Measurements from ENCODE around the gene ARHGEF10L. TPM values are rescaled to one million over a fixed set of nuclear protein-coding genes. Genes with fewer than 3 reads are reported as not detected.
"Not testable (repeated sequence)": the region's sequence is repeated elsewhere in the genome, so short reads cannot be mapped to it uniquely, and the experiment has no call there.

Gene ARHGEF10L
- total and polyA plus RNA-seq, 3 experiments from 2014 or later: 0.24 to 0.26 TPM; not detected in 1

DNA sequence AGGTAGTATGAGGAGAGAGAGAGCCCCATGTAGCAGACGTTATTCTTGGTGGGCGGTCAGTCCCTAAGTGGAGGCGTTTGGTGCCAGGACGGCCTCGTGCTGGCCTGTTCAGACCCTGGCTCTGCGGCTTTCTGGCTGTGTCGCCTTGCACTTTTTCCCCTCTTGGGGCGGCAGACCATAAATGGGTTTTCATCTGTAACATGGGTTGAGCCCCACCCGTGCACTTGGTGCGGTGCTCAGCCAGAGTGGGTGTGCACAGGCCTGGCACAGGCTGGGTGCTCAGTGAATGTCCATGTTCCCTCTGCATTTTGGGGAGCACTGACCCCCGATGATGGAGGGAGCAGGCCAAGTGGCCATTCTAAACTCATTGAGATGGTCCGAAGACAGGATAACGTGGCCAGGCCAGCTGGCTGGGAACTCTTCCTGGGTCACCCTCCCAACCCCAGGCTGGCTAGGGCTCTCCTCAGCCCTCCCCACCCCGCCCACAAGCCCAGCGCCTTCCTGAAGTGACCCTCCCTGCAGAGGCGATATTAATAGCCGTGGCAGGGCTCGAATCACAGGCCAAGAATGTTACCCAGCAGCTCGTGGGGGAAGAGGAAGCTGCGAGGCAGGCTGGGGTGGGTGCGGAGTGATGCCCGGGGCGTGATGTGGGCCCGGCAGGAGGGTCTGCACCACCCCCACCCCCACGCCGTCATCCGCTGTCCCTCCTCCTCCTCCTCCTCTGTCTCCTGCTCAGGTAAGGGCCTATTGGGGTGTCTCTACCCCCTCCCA, 78.5 kb downstream of the ARHGEF10L start:
- no peaks in the 10 kb centered on the region for H3K36me3 ChIP-seq (ENCODE audit: insufficient read depth, low read length)
- no peaks in the 10 kb centered on the region for H3K9me3 Mint-ChIP-seq
- no peak for DNase-seq
- no peaks in the 10 kb centered on the region for H3K36me3 Mint-ChIP-seq
- H3K27me3 Mint-ChIP-seq: peaks cover 11 to 20% of the 10 kb centered on the region in 2 donors
- CTCF ChIA-PET: no interaction called here
- H3K27me3 ChIP-seq (ENCODE audit: insufficient read depth, low read length, poor library complexity, severe bottlenecking): no peaks in the 10 kb centered on the region
- no peak overlapping the region for H3K4me3 ChIP-seq (ENCODE audit: low read length)
- no peak overlapping the region for H3K27ac Mint-ChIP-seq
- no peak overlapping the region for H3K27ac ChIP-seq (ENCODE audit: low read depth, low read length)
- no peak overlapping the region for H3K4me3 Mint-ChIP-seq
- no peaks in the 10 kb centered on the region for H3K4me1 ChIP-seq (ENCODE audit: insufficient read depth, low read length)
- POLR2A ChIA-PET: no interaction called here
- H3K9me3 ChIP-seq (ENCODE audit: low read length): no peaks in the 10 kb centered on the region
- H3K4me1 Mint-ChIP-seq: no peaks in the 10 kb centered on the region

DNA sequence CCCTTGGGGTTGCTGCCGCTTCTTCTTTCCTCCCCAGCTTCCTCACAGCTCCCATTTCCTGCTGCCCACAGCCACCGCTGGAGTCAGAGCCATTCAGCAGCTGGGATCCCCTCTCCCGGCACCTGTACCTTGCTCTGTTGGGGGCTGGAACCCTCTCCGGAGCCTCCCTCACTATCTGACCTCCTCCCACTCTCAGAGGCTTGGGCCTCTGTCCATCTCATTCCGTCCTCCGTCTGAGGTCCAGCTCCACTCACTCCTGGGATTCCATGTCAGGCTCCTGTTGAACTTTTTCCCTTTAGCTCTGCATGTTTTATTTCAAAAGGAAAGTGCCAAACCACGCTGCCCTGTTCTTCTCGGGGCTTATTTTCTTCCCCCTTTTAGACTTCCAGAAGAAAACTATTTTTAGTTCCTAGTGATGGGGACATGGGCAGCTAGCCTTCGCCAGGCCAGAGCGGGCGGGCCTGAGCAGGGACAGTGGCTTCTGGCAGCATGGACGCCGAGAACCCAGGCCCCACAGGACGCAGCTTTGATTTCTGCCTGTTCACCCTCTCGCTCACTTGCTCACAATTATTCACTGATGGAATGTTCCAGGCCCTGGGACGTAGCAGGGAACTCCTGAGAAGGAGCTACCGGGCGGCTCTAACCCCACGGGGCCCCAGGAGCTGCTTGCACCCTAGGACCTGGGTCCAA, 79.2 kb downstream of the ARHGEF10L start:
- no peak for DNase-seq
- Mint-ChIP-seq H3K4me1 (no peaks in the 10 kb centered on the region), H3K9me3 (no peaks in the 10 kb centered on the region), H3K4me3 (no peak overlapping the region), H3K27me3 (peaks cover 11 to 20% of the 10 kb centered on the region in 2 donors), H3K36me3 (no peaks in the 10 kb centered on the region), H3K27ac (no peak overlapping the region)
- CTCF ChIA-PET: no interaction called here
- H3K27ac ChIP-seq (ENCODE audit: low read depth, low read length): no peak overlapping the region
- no peaks in the 10 kb centered on the region for H3K4me1 ChIP-seq (ENCODE audit: insufficient read depth, low read length)
- no peaks in the 10 kb centered on the region for H3K27me3 ChIP-seq (ENCODE audit: insufficient read depth, low read length, poor library complexity, severe bottlenecking)
- no peaks in the 10 kb centered on the region for H3K9me3 ChIP-seq (ENCODE audit: low read length)
- no peak overlapping the region for H3K4me3 ChIP-seq (ENCODE audit: low read length)
- POLR2A ChIA-PET: no interaction called here
- H3K36me3 ChIP-seq (ENCODE audit: insufficient read depth, low read length): no peaks in the 10 kb centered on the region

DNA sequence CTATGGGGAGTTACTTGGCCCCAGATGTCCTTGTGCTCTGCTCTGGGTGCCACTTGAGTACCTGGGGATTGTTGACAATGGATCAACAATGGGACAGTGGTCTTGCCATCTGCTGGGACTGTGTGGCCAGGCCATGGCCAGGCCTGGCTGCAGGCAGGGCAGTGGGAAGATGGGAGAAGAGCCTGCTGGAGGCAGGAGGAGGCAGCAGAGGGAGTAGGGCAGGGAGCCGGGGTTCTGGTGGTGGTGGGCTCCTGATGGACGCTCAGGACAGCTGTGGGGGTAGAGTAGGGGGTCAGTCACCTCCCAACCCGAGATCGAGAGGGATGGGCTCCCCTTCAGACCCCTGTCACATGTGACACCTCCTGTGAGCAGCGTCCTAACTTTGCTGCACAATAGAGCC, 81.0 kb downstream of the ARHGEF10L start:
- ChIA-PET POLR2A (no interaction called here), CTCF (no interaction called here)
- Histone ChIP-seq H3K27ac (ENCODE audit: low read depth, low read length) (no peak overlapping the region), H3K4me1 (ENCODE audit: insufficient read depth, low read length) (no peaks in the 10 kb centered on the region), H3K27me3 (ENCODE audit: insufficient read depth, low read length, poor library complexity, severe bottlenecking) (no peaks in the 10 kb centered on the region), H3K4me3 (ENCODE audit: low read length) (no peak overlapping the region), H3K36me3 (ENCODE audit: insufficient read depth, low read length) (no peaks in the 10 kb centered on the region), H3K9me3 (ENCODE audit: low read length) (no peaks in the 10 kb centered on the region)
- Mint-ChIP-seq H3K4me1 (no peaks in the 10 kb centered on the region), H3K36me3 (no peaks in the 10 kb centered on the region), H3K9me3 (no peaks in the 10 kb centered on the region), H3K27me3 (peaks cover 8 to 20% of the 10 kb centered on the region in 2 donors), H3K4me3 (no peak overlapping the region), H3K27ac (no peak overlapping the region)
- DNase-seq: no peak

DNA sequence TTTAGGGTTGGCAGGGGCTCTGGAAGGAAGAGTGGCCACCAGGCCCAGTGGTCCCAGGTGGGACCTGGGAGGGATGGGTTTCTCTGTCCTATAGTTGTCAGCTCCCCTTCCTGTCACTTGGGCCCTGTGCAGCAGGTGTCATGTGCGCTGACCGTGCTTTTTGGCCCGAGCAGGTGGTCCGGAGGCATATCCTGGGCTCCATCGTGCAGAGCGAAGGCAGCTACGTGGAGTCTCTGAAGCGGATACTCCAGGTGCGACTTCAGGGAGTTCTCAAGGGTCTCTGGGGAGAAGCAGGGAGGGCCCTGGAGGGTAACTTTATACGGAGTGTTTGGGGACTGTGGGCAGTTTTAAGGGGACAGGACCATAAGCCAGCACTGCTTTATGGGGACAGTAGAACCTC, 82.2 kb downstream of the ARHGEF10L start:
- Histone ChIP-seq H3K4me1 (ENCODE audit: insufficient read depth, low read length) (no peaks in the 10 kb centered on the region), H3K9me3 (ENCODE audit: low read length) (no peaks in the 10 kb centered on the region), H3K27me3 (ENCODE audit: insufficient read depth, low read length, poor library complexity, severe bottlenecking) (no peaks in the 10 kb centered on the region), H3K4me3 (ENCODE audit: low read length) (no peak overlapping the region), H3K27ac (ENCODE audit: low read depth, low read length) (no peak overlapping the region), H3K36me3 (ENCODE audit: insufficient read depth, low read length) (no peaks in the 10 kb centered on the region)
- no peak overlapping the region for H3K27ac Mint-ChIP-seq
- no peaks in the 10 kb centered on the region for H3K9me3 Mint-ChIP-seq
- no peak for DNase-seq
- peaks cover 7 to 16% of the 10 kb centered on the region in 2 donors for H3K27me3 Mint-ChIP-seq
- H3K36me3 Mint-ChIP-seq: no peaks in the 10 kb centered on the region
- POLR2A ChIA-PET: no interaction called here
- no peaks in the 10 kb centered on the region for H3K4me1 Mint-ChIP-seq
- no peak overlapping the region for H3K4me3 Mint-ChIP-seq
- CTCF ChIA-PET: no interaction called here

DNA sequence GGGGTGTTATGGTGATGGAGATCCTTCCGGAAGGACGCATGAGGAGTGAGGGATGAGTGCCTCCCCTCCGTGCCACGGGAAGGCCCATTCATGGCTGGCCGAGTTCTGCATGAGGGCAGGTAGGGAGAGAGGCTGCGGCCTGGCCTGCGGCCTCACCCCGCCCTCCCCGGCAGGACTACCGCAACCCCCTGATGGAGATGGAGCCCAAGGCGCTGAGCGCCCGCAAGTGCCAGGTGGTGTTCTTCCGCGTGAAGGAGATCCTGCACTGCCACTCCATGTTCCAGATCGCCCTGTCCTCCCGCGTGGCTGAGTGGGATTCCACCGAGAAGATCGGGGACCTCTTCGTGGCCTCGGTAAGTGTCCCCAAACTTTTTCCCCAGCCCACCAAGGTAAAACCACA, 83.3 kb downstream of the ARHGEF10L start:
- H3K27me3 Mint-ChIP-seq: peaks cover 7 to 15% of the 10 kb centered on the region in 2 donors
- Histone ChIP-seq H3K36me3 (ENCODE audit: insufficient read depth, low read length) (no peaks in the 10 kb centered on the region), H3K27me3 (ENCODE audit: insufficient read depth, low read length, poor library complexity, severe bottlenecking) (no peaks in the 10 kb centered on the region), H3K9me3 (ENCODE audit: low read length) (no peaks in the 10 kb centered on the region), H3K4me3 (ENCODE audit: low read length) (no peak overlapping the region), H3K27ac (ENCODE audit: low read depth, low read length) (no peak overlapping the region), H3K4me1 (ENCODE audit: insufficient read depth, low read length) (no peaks in the 10 kb centered on the region)
- H3K27ac Mint-ChIP-seq: no peak overlapping the region
- no peaks in the 10 kb centered on the region for H3K36me3 Mint-ChIP-seq
- no peak for DNase-seq
- no peak overlapping the region for H3K4me3 Mint-ChIP-seq
- POLR2A ChIA-PET: no interaction called here
- CTCF ChIA-PET: no interaction called here
- H3K4me1 Mint-ChIP-seq: no peaks in the 10 kb centered on the region
- H3K9me3 Mint-ChIP-seq: no peaks in the 10 kb centered on the region

DNA sequence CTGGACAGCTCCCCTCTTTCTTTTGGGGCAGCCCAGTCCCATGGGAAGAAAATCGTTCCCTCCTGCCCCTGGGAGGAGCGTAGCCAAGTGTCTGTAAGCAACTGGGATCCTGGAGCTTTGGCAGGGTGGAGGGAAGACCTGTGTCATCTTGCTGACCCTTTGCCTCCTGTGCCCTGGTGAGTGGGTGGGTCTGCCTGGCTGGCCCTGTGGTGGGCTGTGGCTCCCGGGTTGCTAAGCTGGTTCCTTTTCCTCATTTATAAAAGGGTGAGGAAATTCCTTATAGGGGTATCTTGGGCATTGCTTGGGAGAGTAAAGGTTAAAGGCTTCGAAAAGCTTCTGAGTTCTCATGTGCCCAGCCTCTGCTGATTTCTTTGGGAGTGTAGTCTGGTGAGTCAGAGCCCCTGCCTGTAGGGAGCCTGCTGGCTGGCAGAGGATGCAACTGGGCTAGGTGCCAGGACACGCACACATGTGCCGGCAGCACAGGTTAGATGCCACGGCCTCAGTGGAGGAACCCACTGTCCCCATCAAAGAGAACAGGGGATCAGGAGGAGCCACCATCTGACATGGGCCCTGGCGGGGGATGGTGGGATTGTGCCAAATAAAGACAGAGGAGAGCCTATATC, 85.2 kb downstream of the ARHGEF10L start:
- H3K4me3 ChIP-seq (ENCODE audit: low read length): no peak overlapping the region
- H3K27me3 ChIP-seq (ENCODE audit: insufficient read depth, low read length, poor library complexity, severe bottlenecking): no peaks in the 10 kb centered on the region
- no peaks in the 10 kb centered on the region for H3K4me1 ChIP-seq (ENCODE audit: insufficient read depth, low read length)
- no peak overlapping the region for H3K27ac ChIP-seq (ENCODE audit: low read depth, low read length)
- no peaks in the 10 kb centered on the region for H3K4me1 Mint-ChIP-seq
- no peaks in the 10 kb centered on the region for H3K36me3 Mint-ChIP-seq
- DNase-seq: no peak
- H3K9me3 ChIP-seq (ENCODE audit: low read length): no peaks in the 10 kb centered on the region
- H3K9me3 Mint-ChIP-seq: no peaks in the 10 kb centered on the region
- peaks cover 0 to 4% of the 10 kb centered on the region in 2 donors for H3K27me3 Mint-ChIP-seq
- H3K27ac Mint-ChIP-seq: no peak overlapping the region
- ChIA-PET POLR2A (no interaction called here), CTCF (no interaction called here)
- peak overlapping the region in 1 of 7 donors; percentile 20 for H3K4me3 Mint-ChIP-seq
- H3K36me3 ChIP-seq (ENCODE audit: insufficient read depth, low read length): no peaks in the 10 kb centered on the region

DNA sequence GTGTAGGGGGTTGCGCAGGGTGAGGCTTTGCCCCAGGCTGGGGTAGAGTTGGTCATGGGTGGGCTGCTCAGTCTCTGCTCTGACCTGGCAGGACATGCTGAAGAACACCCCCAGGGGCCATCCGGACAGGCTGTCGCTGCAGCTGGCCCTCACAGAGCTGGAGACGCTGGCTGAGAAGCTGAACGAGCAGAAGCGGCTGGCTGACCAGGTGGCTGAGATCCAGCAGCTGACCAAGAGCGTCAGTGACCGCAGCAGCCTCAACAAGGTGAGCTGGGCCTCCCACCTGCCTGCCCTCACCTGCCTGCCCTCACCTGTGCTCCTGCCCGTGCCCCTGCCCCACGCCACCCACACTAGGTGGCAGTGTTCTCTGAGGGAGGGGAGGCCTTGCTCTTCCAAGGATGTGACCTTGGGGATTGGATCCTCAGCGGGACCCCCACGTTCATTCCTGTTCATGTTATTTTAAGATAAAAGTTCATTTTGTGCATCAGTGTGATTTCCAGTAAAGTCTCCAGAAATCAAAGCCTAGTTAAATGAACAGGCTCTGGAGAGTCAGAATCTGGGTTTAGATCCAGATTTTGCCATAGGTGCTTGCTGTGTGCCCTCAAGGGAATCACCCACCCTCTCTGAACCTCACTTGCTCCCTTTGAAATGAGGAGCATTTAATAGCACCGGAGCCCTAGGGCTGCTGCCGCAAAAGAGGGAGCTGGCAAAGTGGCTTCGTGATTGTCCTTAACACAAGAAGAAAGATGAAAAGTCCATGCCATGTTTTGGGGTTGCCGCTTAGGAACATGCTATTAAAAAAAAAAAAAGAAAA, 87.9 kb downstream of the ARHGEF10L start:
- Mint-ChIP-seq H3K27ac (no peak overlapping the region), H3K36me3 (no peaks in the 10 kb centered on the region), H3K4me3 (no peak overlapping the region), H3K9me3 (no peaks in the 10 kb centered on the region), H3K27me3 (no peaks in the 10 kb centered on the region), H3K4me1 (no peaks in the 10 kb centered on the region)
- no peaks in the 10 kb centered on the region for H3K9me3 ChIP-seq (ENCODE audit: low read length)
- no peaks in the 10 kb centered on the region for H3K27me3 ChIP-seq (ENCODE audit: insufficient read depth, low read length, poor library complexity, severe bottlenecking)
- no peaks in the 10 kb centered on the region for H3K36me3 ChIP-seq (ENCODE audit: insufficient read depth, low read length)
- ChIA-PET CTCF (no interaction called here), POLR2A (no interaction called here)
- no peak overlapping the region for H3K4me3 ChIP-seq (ENCODE audit: low read length)
- no peaks in the 10 kb centered on the region for H3K4me1 ChIP-seq (ENCODE audit: insufficient read depth, low read length)
- no peak for DNase-seq
- no peak overlapping the region for H3K27ac ChIP-seq (ENCODE audit: low read depth, low read length)

DNA sequence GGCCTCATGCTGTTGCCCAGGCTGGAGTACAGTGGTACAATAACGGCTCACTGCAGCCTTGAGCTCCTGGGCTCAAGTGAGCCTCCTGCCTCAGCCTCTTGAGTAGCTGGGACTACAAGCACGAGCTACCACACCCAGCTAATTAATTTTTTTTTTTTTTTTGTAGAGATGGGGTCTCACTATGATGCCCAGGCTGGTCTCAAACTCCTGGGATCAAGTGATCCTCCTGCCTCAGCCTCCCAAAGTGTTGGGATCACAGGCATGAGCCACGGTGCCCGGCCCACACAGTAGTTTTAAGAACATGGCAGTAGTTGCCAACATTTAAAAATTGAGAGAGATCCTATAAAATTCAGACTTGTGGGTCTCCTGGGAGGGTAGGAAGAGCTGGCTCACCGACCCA, 89.5 kb downstream of the ARHGEF10L start:
- DNase-seq; H3K27me3 Mint-ChIP-seq; H3K4me1 Mint-ChIP-seq; CTCF ChIA-PET; H3K27ac ChIP-seq (ENCODE audit: low read depth, low read length); POLR2A ChIA-PET; H3K9me3 ChIP-seq (ENCODE audit: low read length); H3K4me3 Mint-ChIP-seq; H3K36me3 Mint-ChIP-seq; H3K27me3 ChIP-seq (ENCODE audit: insufficient read depth, low read length, poor library complexity, severe bottlenecking); H3K9me3 Mint-ChIP-seq; H3K4me3 ChIP-seq (ENCODE audit: low read length); H3K4me1 ChIP-seq (ENCODE audit: insufficient read depth, low read length); H3K36me3 ChIP-seq (ENCODE audit: insufficient read depth, low read length); H3K27ac Mint-ChIP-seq: not testable (repeated sequence)
